ENCODE measurements around the gene OR2J3. TPM values are rescaled to one million over a fixed set of nuclear protein-coding genes. Genes with fewer than 3 reads are reported as not detected.

OR2J3 gene
- not detected for total RNA-seq
- total RNA-seq (2013): not detected

DNA sequence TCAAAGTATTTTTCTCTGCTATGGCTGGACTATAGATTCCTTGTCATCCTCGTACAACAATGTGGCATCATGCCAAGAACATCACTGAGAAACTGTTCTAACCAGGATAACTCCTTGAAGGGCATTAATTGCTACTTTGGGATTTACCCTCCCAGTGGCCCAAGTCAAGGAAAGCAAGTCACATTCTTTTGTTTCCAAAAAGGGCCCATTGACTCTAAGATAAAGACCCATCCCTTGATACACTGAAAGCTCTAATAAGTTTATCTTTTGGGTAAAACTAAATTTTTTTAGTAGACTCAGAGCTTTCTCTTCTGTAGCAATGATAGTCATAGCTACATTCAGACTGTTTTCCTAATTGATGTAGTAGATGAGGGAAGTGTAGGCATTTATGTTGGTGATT lies at the start of gene OR2J3:
TSS of gene OR2J3 (plus strand) at position 301 of the 400 bp plus-strand sequence. CDS start 3,833 bp downstream, outside the sequence.
- TF ChIP-seq, protein P1, sequence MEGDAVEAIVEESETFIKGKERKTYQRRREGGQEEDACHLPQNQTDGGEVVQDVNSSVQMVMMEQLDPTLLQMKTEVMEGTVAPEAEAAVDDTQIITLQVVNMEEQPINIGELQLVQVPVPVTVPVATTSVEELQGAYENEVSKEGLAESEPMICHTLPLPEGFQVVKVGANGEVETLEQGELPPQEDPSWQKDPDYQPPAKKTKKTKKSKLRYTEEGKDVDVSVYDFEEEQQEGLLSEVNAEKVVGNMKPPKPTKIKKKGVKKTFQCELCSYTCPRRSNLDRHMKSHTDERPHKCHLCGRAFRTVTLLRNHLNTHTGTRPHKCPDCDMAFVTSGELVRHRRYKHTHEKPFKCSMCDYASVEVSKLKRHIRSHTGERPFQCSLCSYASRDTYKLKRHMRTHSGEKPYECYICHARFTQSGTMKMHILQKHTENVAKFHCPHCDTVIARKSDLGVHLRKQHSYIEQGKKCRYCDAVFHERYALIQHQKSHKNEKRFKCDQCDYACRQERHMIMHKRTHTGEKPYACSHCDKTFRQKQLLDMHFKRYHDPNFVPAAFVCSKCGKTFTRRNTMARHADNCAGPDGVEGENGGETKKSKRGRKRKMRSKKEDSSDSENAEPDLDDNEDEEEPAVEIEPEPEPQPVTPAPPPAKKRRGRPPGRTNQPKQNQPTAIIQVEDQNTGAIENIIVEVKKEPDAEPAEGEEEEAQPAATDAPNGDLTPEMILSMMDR (IDR thresholded peaks at IDR 0.05): no peak
- Histone ChIP-seq H3K27ac (ENCODE audit: low read length) (no peak within 1 kb of the TSS), H3K4me1 (ENCODE audit: control insufficient read depth, insufficient read depth, low read length) (no peaks in the 10 kb centered on the region), H3K9me3 (ENCODE audit: control insufficient read depth, insufficient read depth, low read length) (no peaks in the 10 kb centered on the region), H3K4me3 (ENCODE audit: low read length) (no peak within 1 kb of the TSS), H3K36me3 (ENCODE audit: control insufficient read depth, insufficient read depth, low read length) (no peaks in the 10 kb centered on the region), H3K27me3 (ENCODE audit: control insufficient read depth, insufficient read depth, low read length) (peaks cover 2% of the 10 kb centered on the region)
- Mint-ChIP-seq H3K36me3 (no peaks in the 10 kb centered on the region), H3K4me1 (no peaks in the 10 kb centered on the region), H3K27ac (no peak within 1 kb of the TSS), H3K4me3 (no peak within 1 kb of the TSS), H3K27me3 (ENCODE audit: low read depth in 2 of 2) (peaks cover 15 to 25% of the 10 kb centered on the region in 2 donors), H3K9me3 (no peaks in the 10 kb centered on the region)
- ATAC-seq (no peak), DNase-seq (no peak)
- intact Hi-C loops (cut with micrococcal nuclease): no loop called here
- 48% methylated on average over 1 of the region's 1 CpG for WGBS (ENCODE audit: insufficient coverage)

DNA sequence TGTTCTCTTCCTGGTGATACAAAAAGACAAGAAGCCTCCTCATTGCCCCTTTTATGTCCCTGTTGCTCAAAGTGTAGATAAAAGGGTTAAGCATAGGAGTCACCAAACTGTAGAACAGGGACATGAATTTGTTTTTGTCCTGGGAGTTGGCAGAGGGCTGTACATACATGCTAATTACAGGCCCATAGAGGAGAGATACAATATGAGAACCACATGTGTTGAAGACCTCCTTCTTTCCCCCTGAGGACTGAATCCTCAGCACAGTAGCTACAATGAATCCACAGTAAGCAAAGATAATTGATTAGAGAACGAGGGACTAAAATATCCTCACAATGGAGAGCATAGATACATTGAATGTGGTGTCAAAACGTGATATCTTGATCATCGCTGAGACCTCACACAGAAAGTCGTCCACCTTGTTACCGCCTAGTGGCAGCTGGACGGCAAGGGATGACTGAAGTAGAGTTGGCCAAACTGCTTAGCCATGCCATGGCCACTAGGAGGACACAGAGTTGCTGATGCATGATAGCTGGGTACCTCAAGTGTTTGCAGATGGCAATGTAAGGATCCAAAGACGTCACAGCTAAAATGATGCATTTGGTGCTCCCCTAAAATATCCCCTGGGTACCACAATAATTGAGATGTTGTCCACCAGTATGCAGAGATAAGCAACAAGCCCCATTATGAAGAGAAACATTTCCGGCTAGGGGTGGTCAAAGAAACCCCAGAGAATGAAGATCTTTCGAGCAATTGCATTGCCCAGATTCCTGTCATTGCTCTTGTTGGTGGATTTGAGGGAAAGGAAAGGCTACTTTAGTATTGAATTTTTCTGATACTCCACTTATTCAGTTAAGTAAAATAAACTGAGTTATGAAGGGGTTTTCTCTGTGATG lies 35.8 kb upstream of the OR2J3 start:
- Mint-ChIP-seq H3K4me1 (no peaks in the 10 kb centered on the region), H3K27me3 (ENCODE audit: low read depth in 2 of 2) (peaks cover 16 to 37% of the 10 kb centered on the region in 2 donors), H3K36me3 (no peaks in the 10 kb centered on the region), H3K27ac (no peak overlapping the region), H3K4me3 (no peak overlapping the region), H3K9me3 (no peaks in the 10 kb centered on the region)
- Histone ChIP-seq H3K4me3 (ENCODE audit: low read length) (no peak overlapping the region), H3K27ac (ENCODE audit: low read length) (no peak overlapping the region), H3K27me3 (ENCODE audit: control insufficient read depth, insufficient read depth, low read length) (peaks cover 2% of the 10 kb centered on the region), H3K36me3 (ENCODE audit: control insufficient read depth, insufficient read depth, low read length) (no peaks in the 10 kb centered on the region), H3K4me1 (ENCODE audit: control insufficient read depth, insufficient read depth, low read length) (no peaks in the 10 kb centered on the region), H3K9me3 (ENCODE audit: control insufficient read depth, insufficient read depth, low read length) (no peaks in the 10 kb centered on the region)
- intact Hi-C loops (cut with micrococcal nuclease): no loop called here
- TF ChIP-seq, protein P1 (IDR thresholded peaks at IDR 0.05): no peak
- DNase-seq (peak in 1 of 2 donors; percentile 12), ATAC-seq (peak in 2 of 3 donors; percentile 35 to 43)
- WGBS (ENCODE audit: insufficient coverage): 40% methylated on average over 9 of the region's 9 CpGs

DNA sequence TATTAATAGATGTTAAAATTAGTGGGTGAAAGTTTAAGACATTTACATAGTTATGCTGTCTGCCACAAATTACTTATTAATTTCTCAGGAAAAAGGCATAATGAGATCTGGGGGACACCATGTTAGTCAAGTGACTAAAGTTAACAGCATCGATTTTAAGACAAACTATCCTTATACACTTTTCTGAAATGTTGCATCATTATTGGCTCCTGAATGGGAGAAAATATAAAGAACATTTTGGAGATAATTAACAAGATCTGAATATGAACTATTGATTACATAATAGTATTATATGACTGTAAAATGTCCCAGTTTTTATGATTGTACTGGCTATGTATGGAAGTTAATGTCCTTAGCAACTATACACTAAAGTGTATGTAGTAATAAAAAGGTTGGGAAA lies 28.7 kb upstream of the OR2J3 start:
- WGBS (ENCODE audit: insufficient coverage): no CpG with 5 or more reads among the region's 1 CpG
- H3K4me1 Mint-ChIP-seq: no peaks in the 10 kb centered on the region
- H3K4me3 Mint-ChIP-seq: no peak overlapping the region
- H3K27ac Mint-ChIP-seq: no peak overlapping the region
- no peaks in the 10 kb centered on the region for H3K9me3 ChIP-seq (ENCODE audit: control insufficient read depth, insufficient read depth, low read length)
- H3K9me3 Mint-ChIP-seq: no peaks in the 10 kb centered on the region
- no peaks in the 10 kb centered on the region for H3K4me1 ChIP-seq (ENCODE audit: control insufficient read depth, insufficient read depth, low read length)
- H3K36me3 Mint-ChIP-seq: no peaks in the 10 kb centered on the region
- H3K27me3 ChIP-seq (ENCODE audit: control insufficient read depth, insufficient read depth, low read length): peaks cover 2% of the 10 kb centered on the region
- H3K27ac ChIP-seq (ENCODE audit: low read length): no peak overlapping the region
- intact Hi-C loops (cut with micrococcal nuclease): no loop called here
- no peak for ATAC-seq
- no peak for DNase-seq
- peaks cover 5 to 26% of the 10 kb centered on the region in 2 donors for H3K27me3 Mint-ChIP-seq (ENCODE audit: low read depth in 2 of 2)
- TF ChIP-seq, protein P1 (IDR thresholded peaks at IDR 0.05): no peak
- no peak overlapping the region for H3K4me3 ChIP-seq (ENCODE audit: low read length)
- H3K36me3 ChIP-seq (ENCODE audit: control insufficient read depth, insufficient read depth, low read length): no peaks in the 10 kb centered on the region

All from natural killer cell (primary cell).